ENCODE measurements around the gene DALRD3. TPM values are rescaled to one million over a fixed set of nuclear protein-coding genes. Genes with fewer than 3 reads are reported as not detected.
A peak's percentile ranks its signal among the peaks of the same experiment; 100 is the strongest.

DALRD3 gene
- total RNA-seq, 1 donor: 16.3 TPM

DNA sequence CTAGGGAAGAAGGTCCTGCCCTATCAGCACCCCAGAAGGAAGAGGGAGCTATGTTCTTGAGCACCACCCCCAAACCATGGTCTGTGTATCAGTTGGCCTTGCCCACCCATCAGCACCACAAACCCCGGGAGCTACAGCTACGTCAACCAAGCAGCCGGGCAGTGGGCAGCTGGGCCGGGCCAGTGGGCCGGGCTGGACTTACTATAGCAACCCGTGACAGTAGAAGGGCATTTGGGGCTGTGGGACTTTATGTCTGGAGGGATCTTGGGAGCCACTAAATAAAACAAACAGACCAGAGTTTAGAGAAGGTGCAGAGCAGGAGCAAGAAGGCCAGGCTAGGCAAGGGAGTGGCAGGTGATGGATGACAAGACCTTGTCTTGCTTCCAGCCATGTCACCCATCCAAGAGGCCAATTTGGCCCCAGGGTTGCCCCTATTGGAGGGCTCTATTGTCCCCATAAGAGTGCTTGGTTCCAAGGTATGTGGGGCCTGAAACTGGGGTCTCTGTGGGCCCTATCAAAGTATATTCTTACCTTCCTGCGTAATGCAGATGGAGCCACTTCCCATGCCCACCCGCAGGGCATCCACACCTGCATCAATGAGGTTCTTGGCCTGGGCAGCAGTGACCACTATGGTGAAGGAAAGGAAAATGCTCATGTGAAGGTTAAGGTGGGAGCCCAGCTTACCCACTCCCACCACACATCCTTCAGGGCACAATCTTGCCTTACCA is 7.6 kb upstream of the DALRD3 start:
- H3K4me3 ChIP-seq (ENCODE audit: low read length): no peak overlapping the region
- no peaks in the 10 kb centered on the region for H3K9me3 ChIP-seq (ENCODE audit: low read depth, low read length)
- H3K27me3 ChIP-seq (ENCODE audit: insufficient read depth, low read length): no peaks in the 10 kb centered on the region
- peaks cover 34% of the 10 kb centered on the region for H3K4me1 ChIP-seq (ENCODE audit: insufficient read depth, low read length)

- H3K4me3 ChIP-seq (ENCODE audit: low read length): no peak overlapping the region
- no peaks in the 10 kb centered on the region for H3K27me3 ChIP-seq (ENCODE audit: insufficient read depth, low read length)
- H3K9me3 ChIP-seq (ENCODE audit: low read depth, low read length): no peaks in the 10 kb centered on the region
- H3K4me1 ChIP-seq (ENCODE audit: insufficient read depth, low read length): peaks cover 41% of the 10 kb centered on the region
Measured at GRCh38 chr3:49025005-49025792, 6.8 kb upstream of the DALRD3 start.

GRCh38 chr3:49024449-49024848 is 6.1 kb upstream of the DALRD3 start:
- no peaks in the 10 kb centered on the region for H3K27me3 ChIP-seq (ENCODE audit: insufficient read depth, low read length)
- no peak overlapping the region for H3K4me3 ChIP-seq (ENCODE audit: low read length)
- H3K4me1 ChIP-seq (ENCODE audit: insufficient read depth, low read length): peaks cover 47% of the 10 kb centered on the region
- H3K9me3 ChIP-seq (ENCODE audit: low read depth, low read length): no peaks in the 10 kb centered on the region

DNA sequence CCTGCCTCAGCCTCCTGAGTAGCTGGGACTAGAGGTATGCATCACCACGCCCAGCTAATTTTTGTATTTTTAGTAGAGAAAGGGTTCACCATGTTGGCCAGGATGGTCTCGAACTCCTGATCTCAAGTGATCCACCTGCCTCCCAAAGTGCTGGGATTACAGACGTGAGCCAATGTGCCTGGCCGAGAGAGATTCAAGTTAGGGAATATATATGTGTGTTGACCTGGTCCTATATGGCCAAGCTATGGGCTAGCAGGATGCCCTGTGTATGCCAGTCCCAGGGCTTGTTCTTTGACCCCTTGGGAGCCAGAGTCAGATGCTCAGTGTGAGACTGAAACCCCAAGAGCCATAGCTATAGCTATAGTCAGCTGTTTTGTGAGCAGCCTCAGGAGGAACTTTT is 5.4 kb upstream of the DALRD3 start:
- peaks cover 47% of the 10 kb centered on the region for H3K4me1 ChIP-seq (ENCODE audit: insufficient read depth, low read length)
- H3K9me3 ChIP-seq (ENCODE audit: low read depth, low read length): no peaks in the 10 kb centered on the region
- no peak overlapping the region for H3K4me3 ChIP-seq (ENCODE audit: low read length)
- no peaks in the 10 kb centered on the region for H3K27me3 ChIP-seq (ENCODE audit: insufficient read depth, low read length)

DNA sequence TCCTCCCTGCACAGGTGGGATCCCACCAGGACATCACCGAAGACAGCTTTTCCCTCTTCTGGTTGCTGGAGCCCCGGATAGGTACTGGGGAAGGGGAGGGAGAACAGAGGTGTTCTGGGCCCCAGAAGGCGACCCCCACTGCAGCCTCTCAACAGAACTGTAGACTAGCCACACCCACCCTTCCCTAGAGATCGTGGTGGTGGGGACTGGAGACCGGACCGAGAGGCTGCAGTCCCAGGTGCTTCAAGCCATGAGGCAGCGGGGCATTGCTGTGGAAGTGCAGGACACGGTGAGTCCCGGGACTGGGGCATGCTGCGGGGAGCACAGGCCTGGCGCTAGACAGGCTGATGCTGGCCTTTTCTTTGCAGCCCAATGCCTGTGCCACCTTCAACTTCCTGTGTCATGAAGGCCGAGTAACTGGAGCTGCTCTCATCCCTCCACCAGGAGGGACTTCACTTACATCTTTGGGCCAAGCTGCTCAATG is 4.3 kb upstream of the DALRD3 start:
- Histone ChIP-seq H3K4me3 (ENCODE audit: low read length) (peak overlapping the region; percentile 96), H3K27me3 (ENCODE audit: insufficient read depth, low read length) (no peaks in the 10 kb centered on the region), H3K4me1 (ENCODE audit: insufficient read depth, low read length) (peaks cover 45% of the 10 kb centered on the region), H3K9me3 (ENCODE audit: low read depth, low read length) (no peaks in the 10 kb centered on the region)

GRCh38 chr3:49021813-49022687 is 3.7 kb upstream of the DALRD3 start, which contains the start of gene NDUFAF3:
NDUFAF3 (plus strand) TSS chr3:49022121; CDS start chr3:49022145, 24 bp downstream.
- Histone ChIP-seq H3K4me1 (ENCODE audit: insufficient read depth, low read length) (peaks cover 51% of the 10 kb centered on the region), H3K9me3 (ENCODE audit: low read depth, low read length) (no peaks in the 10 kb centered on the region), H3K27me3 (ENCODE audit: insufficient read depth, low read length) (no peaks in the 10 kb centered on the region), H3K4me3 (ENCODE audit: low read length) (peak within 1 kb of the TSS; percentile 96)

- H3K9me3 ChIP-seq (ENCODE audit: low read depth, low read length): no peaks in the 10 kb centered on the region
- peak overlapping the region; percentile 96 for H3K4me3 ChIP-seq (ENCODE audit: low read length)
- H3K27me3 ChIP-seq (ENCODE audit: insufficient read depth, low read length): no peaks in the 10 kb centered on the region
- peaks cover 55% of the 10 kb centered on the region for H3K4me1 ChIP-seq (ENCODE audit: insufficient read depth, low read length)
Measured at GRCh38 chr3:49021213-49021812, 2.9 kb upstream of the DALRD3 start.

DNA sequence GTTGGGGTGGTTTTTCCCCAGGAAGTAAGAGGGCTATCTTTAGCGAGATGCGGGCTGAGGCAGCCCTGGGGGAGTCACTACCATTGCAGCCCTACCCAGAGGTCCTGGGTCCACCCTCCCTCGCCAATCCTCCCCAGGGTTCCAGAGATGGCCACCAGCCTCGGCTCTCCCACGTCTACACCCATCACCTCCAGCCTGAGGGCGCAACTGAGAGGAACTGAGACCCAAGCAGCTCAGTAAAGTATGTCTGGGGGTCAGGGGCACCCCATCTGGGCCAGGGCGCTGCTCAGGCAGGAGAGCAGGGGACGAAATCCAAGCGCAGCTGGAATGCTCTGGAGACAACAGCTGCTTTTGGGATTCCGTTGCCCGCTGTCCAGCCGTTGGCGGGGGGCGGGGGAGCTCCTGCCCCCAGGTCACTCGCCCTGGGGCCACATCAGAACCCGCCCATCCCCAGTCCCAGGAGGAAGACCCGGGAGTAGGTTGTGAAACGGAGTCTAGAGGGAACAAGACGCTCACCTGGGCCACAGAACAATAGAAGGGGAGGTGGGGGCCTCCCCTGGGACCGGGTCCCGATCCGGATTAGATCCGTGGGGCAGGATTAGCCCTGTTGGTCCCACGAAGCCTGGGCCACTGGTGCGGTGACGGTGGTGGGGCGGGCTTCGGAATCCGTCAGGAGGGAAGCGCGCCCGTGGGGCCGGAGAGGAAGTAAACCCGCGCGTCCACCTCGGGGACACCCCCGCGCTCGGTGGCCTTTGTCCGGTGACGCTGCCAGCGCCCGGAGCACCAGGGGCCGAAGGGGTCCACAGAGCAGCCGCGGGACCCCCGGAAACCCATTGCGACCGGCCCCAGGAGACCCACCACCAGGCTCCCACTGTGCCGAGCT is 2.2 kb upstream of the DALRD3 start:
- H3K9me3 ChIP-seq (ENCODE audit: low read depth, low read length): no peaks in the 10 kb centered on the region
- H3K27me3 ChIP-seq (ENCODE audit: insufficient read depth, low read length): no peaks in the 10 kb centered on the region
- peak overlapping the region; percentile 96 for H3K4me3 ChIP-seq (ENCODE audit: low read length)
- H3K4me1 ChIP-seq (ENCODE audit: insufficient read depth, low read length): peaks cover 55% of the 10 kb centered on the region

GRCh38 chr3:49019941-49020329 is 1.6 kb upstream of the DALRD3 start:
- H3K27me3 ChIP-seq (ENCODE audit: insufficient read depth, low read length): no peaks in the 10 kb centered on the region
- peaks cover 55% of the 10 kb centered on the region for H3K4me1 ChIP-seq (ENCODE audit: insufficient read depth, low read length)
- no peaks in the 10 kb centered on the region for H3K9me3 ChIP-seq (ENCODE audit: low read depth, low read length)
- peak overlapping the region; percentile 96 for H3K4me3 ChIP-seq (ENCODE audit: low read length)

- no peaks in the 10 kb centered on the region for H3K27me3 ChIP-seq (ENCODE audit: insufficient read depth, low read length)
- no peaks in the 10 kb centered on the region for H3K9me3 ChIP-seq (ENCODE audit: low read depth, low read length)
- peaks cover 55% of the 10 kb centered on the region for H3K4me1 ChIP-seq (ENCODE audit: insufficient read depth, low read length)
- peak overlapping the region; percentile 90 for H3K4me3 ChIP-seq (ENCODE audit: low read length)
Measured at GRCh38 chr3:49018707-49019006, 277 bp upstream of the DALRD3 start.

DNA sequence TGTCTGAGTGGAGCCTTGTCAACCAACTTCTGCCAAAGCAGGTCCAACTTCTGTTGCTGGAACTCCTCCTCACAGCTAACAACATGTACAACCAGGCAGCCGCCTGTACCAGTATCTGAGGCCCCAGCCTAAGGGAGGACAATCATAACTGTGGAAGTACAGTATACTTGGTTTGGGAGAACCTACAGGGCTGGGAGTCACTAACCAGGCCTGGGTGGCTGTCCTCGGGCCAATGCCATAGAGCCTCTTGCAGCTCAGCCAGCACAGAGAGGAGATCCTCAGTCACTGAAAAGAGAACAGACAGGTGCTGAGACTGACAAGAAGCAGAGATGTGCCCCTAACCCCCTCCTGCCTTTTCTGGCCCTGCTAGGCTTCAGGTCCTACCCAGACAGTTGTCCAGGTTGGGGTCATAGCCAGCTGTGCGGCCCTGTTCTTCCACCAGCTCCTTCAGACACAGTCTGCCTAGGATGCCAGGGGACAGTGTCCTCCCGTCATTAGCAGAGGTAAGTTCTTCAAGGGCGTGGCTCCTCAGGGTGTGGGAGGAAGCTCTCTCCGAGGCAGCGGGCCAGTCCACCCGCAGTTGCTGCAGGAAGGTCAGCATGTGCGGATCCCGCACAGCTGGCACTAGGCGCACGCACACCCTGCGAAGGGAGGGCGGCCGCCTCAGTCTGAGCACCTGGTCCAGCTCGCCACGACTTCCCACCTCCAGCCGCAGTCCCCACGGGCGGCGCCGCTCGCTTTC is 980 bp downstream of the DALRD3 start:
- Histone ChIP-seq H3K9me3 (ENCODE audit: low read depth, low read length) (no peaks in the 10 kb centered on the region), H3K27me3 (ENCODE audit: insufficient read depth, low read length) (no peaks in the 10 kb centered on the region), H3K4me1 (ENCODE audit: insufficient read depth, low read length) (peaks cover 43% of the 10 kb centered on the region), H3K4me3 (ENCODE audit: low read length) (peak overlapping the region; percentile 90)

DNA sequence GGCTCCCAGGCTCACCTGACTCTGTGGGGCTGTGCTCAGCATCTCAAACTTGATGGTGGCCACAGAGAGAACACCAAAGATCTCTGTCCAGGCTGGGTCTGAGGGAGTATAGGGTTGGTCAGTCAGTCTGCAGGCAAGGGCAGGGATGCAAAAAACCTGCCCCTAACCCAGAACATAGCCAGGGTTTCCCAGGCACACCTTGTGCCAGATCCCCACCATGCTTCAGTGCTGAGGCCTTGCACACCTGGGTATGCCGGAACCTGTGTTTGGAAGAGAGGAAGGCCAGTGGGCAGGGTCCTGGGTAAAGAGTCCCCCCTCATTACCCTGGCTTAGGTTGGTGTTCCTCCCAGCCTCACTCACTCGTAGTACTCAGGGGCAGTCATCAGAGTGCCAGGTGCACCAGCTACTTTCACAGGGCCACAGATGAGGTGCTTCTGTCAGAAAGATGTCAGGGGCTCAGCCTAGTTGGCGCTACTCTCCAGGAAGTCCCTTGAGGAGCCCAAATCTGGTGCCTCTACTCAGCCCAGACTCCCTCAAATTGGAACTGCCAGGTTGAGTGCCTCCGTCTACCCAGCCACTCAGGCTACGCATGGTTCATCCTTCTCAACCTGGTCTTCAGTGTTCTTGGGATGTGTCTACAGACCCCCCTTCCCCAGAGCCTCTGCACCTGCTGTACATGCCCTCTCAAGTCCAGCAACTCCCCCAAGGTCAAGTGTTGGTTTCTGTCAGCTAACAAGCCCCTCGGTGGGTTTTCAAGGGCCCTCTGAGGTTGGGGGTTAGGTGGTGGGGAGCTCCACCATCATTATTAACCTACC is 1.8 kb downstream of the DALRD3 start:
- Histone ChIP-seq H3K9me3 (ENCODE audit: low read depth, low read length) (no peaks in the 10 kb centered on the region), H3K4me3 (ENCODE audit: low read length) (no peak overlapping the region), H3K4me1 (ENCODE audit: insufficient read depth, low read length) (peaks cover 42% of the 10 kb centered on the region), H3K27me3 (ENCODE audit: insufficient read depth, low read length) (no peaks in the 10 kb centered on the region)

DNA sequence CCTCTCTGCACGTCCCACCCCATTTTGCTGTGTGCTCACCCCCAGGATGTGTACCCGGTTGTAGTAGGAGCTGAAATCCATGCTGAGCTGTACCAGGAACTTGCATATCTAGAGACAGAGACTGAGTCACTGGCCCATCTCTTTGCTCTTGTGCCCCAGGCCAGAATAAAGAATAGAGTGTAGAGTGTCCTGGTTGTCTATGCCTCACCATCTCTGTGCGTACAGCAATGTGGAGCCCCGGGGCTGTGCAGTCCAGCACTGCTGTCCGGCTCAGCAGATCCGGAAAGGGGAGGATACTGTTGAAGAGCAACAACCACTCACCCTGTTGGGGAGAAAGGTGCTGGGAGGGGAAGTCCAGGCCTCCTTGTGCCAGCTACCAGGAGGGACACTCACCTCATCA is 2.6 kb downstream of the DALRD3 start:
- Histone ChIP-seq H3K4me1 (ENCODE audit: insufficient read depth, low read length) (peaks cover 37% of the 10 kb centered on the region), H3K9me3 (ENCODE audit: low read depth, low read length) (no peaks in the 10 kb centered on the region), H3K27me3 (ENCODE audit: insufficient read depth, low read length) (no peaks in the 10 kb centered on the region), H3K4me3 (ENCODE audit: low read length) (no peak overlapping the region)
